GM03348 (cell line): ENCODE measurements around the gene INHBB.

ENCODE experiments used
- DNase-seq: peaks from one replicate; pipeline ENCODE4 v3.0.0; 2012; ENCODE audit warnings: low spot score

The INHBB gene

DNA sequence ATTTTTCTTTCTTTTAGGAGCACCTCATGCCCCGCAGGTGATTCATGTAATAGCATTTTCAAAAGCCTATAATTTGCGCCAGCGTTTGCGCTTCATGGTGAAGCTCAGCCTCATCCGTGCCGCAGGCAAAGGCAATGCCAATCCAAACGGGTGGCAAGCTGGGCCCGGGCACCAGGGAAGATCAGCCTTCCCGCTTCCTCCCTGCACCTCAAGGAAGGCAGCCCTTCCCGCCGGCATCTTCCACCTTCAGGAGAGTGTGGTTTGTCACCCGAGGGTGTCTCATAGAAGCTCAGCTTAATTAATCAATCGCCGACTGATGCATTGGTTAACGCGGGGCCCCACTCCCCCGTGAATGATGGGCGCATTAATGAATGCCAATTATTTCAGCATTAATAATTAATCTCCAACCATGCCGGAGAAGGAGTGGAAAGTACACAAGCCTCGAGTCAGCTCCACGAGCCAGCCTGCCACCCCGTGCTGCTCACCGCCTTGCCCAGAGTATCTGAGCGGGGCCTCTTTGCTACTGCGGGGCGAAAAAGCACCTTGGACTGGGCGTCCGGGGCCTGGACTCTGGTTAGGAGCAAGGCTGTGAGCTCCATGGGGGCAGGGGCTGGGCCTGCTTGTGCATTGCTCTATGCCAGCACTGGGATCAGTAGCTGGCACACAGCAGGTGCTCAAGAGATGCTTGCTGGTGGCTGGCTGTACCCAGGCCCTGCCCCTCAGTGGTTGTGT lies 13.0 kb downstream of the INHBB start:
- DNase-seq: no peak

DNA sequence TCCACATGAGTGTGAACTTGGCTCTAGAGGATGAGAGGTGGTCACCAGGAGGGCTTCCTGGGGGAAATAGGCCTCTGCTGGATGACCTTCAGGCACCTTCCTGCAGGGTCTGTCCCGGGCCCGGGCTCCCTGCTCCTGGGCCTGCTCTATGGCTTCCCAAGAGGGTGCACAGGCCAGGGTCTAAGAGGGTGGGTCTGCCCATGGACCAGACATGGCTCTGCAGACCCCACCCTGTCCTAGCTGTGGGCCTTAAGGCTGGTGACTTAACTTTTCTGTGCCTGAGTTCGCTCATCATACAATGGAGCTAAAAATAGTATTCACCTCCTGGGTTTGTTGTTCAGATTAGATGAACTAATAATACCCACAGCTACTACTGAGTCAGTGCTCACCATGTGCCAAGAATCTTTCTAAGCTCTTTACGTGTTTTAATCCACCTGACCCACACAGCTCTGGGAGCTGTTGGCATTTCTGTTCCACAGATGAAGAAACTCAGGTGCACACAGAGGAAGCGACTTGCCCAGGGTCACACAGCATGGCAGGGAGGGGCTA lies 14.4 kb downstream of the INHBB start:
- DNase-seq: no peak

DNA sequence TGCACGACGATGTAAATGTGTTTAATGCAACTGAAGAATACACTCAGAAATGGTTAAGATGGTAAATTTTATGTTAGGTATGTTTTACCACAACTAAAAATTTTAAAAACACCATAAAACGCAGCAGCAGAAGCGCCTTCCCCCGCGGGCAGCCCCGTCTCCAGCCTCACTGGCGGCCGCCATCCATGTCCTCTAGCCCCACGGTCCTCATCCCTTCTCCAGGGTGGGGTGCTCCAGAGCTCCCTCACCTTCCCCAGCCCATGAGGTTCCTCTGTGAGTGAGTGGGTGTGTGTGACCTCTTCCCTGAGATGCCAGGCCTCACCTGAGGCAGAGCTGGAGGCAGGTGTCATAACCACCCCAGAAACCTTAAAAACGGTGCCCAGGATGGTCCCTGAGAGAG lies 17.0 kb downstream of the INHBB start:
- DNase-seq: no peak

DNA sequence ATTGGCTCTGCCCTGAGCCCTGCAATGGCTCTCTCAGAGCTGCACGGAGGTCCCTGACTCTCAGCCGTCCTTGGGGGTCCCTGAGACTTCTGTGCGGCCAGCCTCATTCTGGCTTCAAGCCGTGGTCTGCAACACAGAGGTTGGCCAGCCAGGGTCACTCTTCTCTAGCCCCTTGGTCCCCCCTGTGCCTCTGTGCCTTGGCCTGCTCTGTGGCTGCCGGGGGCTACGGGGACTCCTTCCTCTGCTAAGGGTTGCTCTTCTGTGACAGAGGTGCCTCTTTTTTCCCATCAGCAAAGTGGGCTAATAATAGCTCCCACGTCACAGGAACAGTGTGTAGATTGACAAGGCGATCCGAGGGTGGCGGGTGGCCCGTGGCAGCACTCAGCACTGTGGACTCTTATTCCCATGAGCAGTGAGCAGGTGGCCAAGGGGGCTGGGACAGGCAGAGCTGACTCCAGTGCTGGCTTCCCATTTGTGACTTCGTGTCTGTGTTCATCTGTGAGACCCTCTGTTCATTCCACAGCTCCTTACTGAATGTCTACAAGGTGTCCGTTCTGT lies 19.4 kb downstream of the INHBB start:
- DNase-seq: no peak

DNA sequence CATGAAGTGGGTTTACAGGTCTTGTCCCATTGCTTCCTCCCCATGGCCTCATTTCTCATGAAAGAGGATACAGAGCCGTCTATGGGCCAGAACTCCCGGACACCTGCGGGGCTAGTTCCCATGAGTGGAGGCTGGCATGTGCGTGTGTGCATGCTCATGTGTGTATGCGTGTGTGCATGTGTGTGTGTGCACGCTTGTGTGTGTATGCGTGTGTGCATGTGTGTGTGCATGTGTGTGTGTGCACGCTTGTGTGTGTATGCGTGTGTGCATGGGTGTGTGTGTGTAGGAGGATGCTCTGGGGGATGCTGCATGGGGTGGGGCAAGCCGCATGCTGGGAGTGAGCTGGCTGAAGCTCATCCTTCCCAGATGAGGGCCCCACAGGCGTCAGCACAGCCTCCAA lies 20.8 kb downstream of the INHBB start:
- no peak for DNase-seq

DNA sequence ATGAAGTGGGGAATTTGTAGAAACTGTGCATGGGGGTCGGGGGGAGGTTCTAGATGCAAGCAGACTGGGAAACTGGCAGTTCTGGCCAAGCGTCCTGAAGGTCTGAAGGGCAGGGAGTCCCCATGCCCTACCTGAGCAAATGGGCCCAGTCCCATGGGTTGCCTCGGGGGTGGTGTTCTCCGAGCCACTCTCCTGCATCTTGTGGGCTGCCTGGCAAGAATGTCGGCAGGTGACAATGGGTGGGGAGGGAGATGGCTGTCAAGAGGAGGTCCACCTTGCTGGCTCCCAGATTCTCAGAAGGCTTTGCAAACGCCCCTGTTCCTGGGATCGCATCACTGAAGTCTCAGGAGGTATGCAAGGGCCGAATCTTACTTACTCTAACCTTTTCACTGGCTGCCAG lies 21.3 kb downstream of the INHBB start:
- no peak for DNase-seq

DNA sequence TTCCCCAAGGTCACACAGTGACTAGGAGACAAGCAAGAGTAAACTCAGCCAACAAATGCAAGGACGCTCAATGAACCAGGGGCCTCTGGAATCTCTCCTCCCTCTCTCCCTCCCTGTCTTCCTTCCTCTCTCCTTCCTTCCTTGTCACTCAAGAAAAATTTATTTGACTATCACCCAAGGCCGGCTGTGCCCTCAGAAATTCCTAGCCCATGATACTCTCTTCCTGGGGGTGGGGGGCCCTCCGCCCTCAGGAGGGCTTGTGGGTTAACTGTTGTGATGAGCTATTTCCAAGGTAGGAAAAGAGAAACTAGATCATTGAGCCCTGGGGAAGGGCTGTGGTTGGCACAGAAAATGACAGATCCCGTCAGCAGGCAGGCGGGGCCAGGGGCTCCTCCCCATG lies 21.7 kb downstream of the INHBB start:
- no peak for DNase-seq

DNA sequence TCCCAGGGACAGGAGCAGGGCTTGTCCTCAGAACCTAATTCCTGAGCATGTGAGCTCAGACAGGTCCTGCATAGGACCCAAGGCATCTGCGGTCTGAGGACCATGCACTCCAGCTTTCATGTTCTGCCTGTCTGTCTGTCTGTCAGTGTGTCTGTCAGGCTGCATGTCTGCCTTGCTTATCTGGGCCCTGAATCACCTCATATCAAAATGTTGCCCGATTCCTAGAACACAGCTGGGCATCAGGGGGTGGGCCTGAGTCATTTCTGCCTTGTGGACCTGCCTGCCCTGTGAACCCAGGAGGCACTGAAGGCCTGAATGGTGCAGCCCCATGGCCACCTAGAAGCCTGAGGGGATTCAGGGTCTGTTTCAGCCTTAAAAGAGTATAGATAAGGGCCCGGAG lies 22.1 kb downstream of the INHBB start:
- DNase-seq: no peak

DNA sequence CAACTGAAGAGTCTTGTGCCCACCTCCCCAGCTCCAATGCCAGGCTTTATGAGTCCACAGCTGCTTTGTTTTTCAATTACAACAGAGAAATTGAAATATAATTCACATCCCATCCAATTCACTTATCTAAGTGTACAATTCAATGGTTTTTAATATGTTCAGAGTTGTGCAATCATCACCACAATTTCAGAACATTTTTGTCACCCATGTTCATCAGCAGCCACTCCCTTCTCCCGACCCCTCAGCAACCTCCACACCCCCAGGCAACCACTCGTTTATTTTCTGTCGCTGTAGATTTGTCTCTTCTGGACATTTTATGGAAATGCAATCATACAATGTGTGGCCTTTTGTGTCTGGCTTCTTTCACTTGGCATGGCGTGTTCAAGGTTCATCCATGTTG lies 23.3 kb downstream of the INHBB start:
- DNase-seq: no peak

DNA sequence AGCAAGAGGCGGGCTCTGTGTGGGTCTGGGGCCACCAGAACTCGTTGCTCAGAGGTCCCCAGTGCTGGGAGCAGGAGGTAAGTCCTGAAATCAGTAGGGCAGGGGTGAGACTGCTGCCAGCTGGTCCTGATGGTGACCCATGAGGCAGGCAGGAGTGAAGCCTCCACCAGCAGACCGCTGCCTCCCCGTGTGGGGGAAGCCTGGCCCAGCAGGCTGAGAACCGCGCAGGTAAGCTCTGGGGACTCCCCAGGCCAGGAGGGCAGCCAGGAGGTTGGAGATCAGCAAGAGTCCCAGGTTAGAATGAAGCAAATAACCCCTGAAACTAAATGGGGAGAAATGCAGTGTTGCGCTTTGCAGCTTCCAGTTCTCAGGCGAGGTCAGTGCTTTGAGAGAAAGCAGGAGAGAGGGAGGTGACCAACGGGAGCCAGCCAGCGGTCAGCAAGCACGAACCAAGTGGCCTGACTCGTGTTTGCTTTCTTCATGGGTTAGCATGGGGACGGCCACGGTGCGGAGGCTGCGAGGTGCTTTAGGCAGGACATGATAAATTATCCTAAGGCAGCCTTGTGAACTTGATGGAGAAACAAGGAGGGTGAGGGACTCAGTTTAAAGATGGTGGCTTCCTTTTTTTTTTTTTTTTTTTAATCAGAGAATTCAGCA lies 26.2 kb downstream of the INHBB start:
- DNase-seq: no peak

DNA sequence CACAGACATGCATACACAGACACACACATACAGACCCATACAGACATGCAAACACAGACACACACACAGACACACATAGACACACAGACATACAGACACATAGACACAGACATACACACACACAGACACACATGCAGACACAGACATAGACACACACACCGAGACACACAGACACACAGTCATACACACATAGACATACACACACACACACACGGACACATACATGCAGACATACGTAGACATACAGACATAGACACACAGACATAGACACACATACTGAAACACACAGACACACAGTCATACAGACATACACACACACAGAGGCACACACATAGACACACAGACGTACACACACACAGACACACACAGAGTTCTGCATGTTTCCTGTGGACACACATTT lies 26.9 kb downstream of the INHBB start:
- no peak for DNase-seq

DNA sequence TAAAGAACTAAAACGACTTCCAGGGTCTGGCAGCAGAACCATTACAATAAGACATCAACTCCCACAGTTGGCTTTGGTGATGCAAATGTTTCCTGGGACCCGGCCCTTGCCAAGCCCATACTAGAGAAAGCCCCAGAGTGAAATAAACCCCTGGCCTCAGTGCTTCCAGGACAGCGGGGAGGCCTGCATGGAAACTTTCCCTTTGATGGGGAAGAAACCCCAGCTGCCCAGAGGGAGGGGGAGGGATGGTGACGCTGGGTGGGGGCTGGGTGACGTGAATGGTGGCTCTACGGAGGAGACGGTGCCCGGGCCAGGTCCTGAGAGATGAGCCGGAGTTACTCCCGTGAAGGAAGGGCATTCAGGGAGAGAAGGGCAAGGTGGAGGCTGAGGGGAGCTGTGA lies 27.5 kb downstream of the INHBB start:
- DNase-seq: no peak

DNA sequence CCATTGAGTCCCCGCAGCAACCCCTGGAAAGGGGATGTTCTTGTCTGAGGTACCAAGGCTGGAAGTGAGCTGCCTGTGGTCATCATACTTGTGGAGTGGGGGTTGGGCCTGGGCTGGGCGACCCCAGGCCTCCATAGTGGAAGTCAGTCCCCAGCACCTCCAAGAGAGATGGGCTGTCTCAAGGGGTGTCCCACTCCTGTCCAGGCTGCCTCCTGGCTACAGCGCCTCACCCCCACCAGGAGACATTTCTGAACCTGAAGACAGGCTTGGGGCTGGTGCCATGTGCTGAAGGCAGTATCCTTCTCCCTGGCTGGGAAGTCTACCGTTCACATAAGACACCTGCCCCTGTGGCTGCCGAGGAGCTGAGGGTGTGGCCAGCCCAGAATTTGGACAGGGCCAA lies 28.9 kb downstream of the INHBB start:
- DNase-seq: no peak

DNA sequence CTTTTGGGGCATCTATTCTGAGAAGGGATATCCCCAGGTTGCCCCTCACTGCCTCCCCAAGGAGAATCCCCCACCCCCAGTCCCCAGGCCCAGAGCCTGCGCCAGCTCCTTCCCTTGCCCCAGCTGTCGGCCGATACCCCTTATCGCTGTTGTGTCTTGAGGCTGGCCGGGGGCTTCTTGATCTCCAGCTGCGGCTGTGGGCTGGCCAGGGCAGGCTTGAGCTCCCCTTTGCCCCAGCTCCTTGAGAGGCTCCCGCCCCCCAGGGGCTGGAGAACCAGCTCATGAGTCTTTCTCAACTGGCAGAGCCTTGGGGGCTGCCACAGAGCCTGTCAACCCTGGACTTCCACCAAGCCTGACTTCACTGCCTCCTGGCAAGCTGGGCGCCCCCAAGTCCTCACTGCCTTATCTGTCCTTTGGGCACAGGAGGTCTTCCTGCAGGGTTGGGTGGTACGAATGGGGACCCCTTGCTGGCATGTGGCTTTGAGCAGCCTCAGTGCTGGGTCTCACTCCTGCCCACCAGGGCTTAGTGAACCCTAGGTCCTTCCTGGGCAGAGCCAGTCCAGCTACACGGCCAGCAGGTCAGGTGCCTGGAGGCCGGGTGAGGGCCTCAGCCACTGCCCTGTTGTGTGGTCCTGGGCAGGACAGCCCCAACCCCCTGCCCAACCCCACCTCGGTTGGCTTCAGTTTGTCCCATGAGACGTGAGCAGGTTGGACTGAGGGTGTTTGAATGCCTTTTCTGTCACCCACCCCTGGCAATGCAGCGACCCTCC lies 29.5 kb downstream of the INHBB start:
- DNase-seq: no peak

DNA sequence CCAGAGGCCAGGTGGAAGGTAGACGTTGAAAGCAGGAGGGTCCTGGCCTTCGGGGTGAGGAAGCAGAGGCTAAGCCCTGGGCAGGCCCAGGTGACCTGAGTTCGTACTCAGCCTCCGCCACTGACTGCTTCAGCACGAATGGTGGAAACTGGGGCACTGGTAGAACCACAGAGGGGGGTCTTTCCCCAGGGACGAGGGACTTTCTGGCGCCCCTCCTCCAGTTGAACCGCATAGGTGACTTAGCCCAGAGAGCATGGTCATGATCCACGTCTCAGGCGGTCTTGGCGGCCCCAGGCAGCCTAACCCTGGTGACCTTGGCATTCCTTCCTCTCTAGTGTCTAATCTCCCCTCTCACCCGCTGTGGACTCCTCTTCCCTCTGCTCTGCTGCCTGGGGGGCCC lies 30.2 kb downstream of the INHBB start:
- DNase-seq: no peak

DNA sequence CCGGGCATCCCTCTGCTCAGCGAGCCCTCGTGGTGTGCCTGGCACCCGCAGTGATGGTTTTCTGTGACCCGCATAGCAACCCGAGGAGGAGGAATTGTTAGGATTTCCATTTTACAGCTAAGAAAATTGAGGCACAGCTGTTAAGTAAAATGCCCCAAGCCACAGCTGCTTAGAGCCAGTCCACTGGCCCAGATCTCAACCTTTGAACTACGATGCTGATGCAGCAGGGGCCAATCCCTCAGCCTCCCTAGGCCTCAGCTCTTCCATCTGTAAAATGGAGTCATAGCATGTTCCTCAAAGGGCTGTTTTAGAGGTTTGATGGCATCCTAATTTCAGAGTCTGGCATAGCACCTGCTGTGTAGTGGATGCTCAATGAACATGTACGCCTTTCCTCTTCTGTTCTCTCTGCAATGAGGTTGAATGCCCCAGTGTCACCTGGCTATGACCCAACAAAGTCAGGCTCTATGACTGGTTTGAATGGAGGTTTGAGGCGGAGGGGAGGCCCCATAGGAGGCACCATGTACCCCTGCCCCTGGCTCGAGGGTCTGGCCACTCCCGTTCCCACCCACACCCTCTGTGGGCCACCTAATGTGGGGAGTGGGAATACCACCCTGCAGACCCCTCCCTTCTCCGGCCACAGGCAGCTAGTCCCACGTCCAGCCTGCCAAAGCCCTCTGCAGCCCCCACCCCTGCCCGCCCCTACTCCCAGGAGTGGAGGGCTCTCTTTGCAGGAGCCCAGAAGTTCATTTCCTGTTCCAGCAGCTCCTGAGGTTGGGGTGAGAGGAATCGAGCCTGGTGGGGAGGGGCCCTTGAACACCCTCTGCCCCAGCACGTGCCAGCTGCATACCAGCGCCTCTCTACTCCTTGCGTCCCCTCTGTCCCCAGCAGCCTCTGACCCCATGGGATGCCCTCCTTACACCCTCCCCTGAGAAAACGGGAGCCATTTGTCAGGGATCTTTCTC lies 31.0 kb downstream of the INHBB start:
- DNase-seq: no peak

DNA sequence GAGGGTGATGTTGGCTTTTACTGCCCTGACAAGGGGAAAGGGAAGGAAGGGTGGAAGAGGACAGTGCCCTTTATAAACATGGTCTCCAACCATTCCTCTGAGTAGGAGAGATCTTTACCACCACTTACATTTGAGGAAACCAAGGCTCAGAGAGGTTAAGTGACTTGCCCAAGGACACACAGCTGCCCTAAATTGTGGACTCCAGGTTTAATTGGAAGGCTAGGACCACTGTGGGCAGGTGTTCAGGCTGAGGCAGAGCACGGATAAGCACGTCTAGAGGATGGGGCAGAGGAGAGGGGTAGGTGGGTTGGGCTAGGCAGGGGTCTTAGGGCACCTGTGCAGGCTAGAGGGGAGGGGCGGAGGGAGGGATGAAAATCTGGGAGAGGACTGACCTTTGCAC lies 32.7 kb downstream of the INHBB start:
- DNase-seq: no peak

DNA sequence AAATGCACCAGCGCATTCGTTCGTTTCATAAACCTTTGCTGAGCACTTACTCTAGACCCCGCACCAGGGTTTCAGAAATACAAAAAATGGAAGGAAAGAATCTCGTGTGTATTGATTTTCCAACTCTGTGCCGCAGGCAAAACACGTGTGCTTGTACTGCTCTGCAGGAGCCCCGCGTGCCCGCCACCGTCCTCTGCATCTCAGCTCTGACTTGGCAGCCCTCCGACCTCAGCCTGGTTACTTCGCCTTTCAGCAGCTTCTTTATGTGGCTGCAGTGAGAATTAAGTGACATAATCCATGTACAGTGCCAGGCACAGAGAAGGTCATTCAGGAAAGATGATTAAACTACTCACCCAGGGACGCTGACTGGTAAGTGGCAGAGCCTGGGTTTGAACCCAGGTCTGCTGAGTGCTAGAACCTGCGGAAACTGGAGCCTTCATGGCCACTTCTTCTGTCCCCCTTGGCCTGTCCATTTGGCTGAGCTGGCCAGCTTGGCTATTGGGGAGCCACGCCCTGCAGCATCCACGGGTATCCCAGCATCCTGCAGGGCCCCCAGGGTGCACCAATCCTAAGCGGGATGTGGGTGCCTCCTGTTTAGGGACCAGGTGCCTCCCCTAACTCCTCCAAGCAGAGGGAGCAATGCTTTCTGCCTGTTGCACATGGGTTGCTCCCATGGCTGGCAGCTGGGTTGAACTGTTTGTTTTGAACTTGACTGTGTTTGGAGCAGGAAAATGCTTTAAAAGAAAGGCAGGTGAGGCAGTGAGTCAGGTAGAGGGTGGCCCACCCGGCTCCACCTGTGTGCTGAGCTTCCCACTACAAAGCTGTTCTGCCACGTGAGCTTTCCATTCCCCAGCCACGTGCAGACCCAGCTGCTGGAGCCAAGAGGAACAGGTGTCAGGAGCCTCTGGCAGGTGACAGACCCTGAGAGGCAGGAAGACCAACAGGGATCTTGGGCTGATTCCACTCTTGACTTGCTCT lies 34.3 kb downstream of the INHBB start:
- DNase-seq: no peak

DNA sequence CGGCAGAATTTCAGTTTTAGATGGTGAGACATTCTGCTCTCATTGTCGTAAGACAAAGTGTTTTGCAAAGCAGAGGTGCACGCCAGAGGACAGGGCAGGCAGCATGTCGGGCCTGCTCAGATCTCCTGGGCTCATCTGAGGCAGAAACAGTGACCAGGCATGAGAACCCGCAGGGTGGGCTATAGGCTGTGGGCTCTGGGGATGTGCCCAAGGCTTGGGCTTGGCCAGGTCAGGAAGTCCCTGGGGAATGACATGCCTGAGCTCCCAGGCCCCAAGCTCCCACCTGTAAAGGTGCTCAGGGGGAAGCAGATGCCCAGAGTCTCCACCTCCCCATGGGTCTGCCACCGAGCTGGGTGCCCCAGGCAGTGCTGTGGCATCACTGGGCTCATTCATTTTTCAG lies 35.3 kb downstream of the INHBB start:
- DNase-seq: no peak

DNA sequence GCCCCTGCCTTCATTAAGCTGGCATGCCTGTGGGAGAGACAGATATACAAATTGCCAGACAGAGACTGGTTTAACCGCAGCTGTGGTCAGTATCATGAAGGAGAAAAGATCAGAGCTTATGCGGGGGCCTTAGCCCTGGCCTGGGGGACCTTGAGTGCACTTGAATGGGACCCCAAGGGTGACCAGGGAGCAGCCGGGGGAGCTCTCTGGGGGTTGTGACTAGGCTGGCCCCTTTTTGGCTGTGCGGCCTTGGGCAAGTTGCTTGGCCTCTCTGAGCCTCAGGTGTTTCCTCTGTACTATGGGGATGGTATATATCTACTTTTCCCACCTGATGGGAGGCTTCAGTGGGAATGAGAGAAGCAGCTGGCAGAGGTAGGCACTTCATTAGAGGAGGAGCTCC lies 35.7 kb downstream of the INHBB start:
- no peak for DNase-seq
